Astrocyte (in vitro differentiated cells and primary cell): Measurements from ENCODE around the gene IL12RB2. TPM values are rescaled to one million over a fixed set of nuclear protein-coding genes. Genes with fewer than 3 reads are reported as not detected.

ENCODE experiments used
- DNase-seq: peaks from one replicate; pipeline ENCODE4 v3.0.0-alpha.2; 2010; ENCODE audit warnings: low read depth
- FAIRE-seq: peaks from 2 replicates; lab custom pipeline; 2011; peaks lifted over from hg19 to GRCh38; lab: Jason Lieb, UNC
- H2AFZ ChIP-seq: 2 replicates; pipeline ENCODE4 v1.6.0; 2012; ENCODE audit warnings: low read depth, low read length, inconsistent platforms
- H3K27ac ChIP-seq: 2 replicates; pipeline ENCODE4 v1.5.1; 2011; ENCODE audit warnings: low read depth, low read length, inconsistent platforms
- H3K27me3 ChIP-seq: 2 replicates; pipeline ENCODE4 v1.6.0; 2011; ENCODE audit warnings: low read length, inconsistent platforms; ENCODE audit not compliant: insufficient read depth
- H3K36me3 ChIP-seq: 2 replicates; pipeline ENCODE4 v1.5.1; 2011; ENCODE audit warnings: low read length, inconsistent platforms; ENCODE audit not compliant: insufficient read depth
- H3K4me1 ChIP-seq: 2 replicates; pipeline ENCODE4 v1.5.1; 2011; ENCODE audit warnings: low read length, inconsistent platforms; ENCODE audit not compliant: insufficient read depth
- H3K4me2 ChIP-seq: 2 replicates; pipeline ENCODE4 v1.6.0; 2012; ENCODE audit warnings: low read length, inconsistent platforms
- H3K4me3 ChIP-seq: 2 replicates; pipeline ENCODE4 v1.5.1; 2011; ENCODE audit warnings: low read depth, mild to moderate bottlenecking, low read length, inconsistent platforms; ENCODE audit not compliant: insufficient read depth
- H3K79me2 ChIP-seq: 2 replicates; pipeline ENCODE4 v1.6.0; 2012; ENCODE audit warnings: mild to moderate bottlenecking, low read length, inconsistent platforms; ENCODE audit not compliant: insufficient read depth
- H3K9ac ChIP-seq: 2 replicates; pipeline ENCODE4 v1.6.0; 2012; ENCODE audit warnings: mild to moderate bottlenecking, low read length, inconsistent platforms
- H3K9me3 ChIP-seq: 2 replicates; pipeline ENCODE4 v1.5.1; 2012; ENCODE audit warnings: low read depth, mild to moderate bottlenecking, low read length, inconsistent platforms; ENCODE audit not compliant: insufficient read depth
- H4K20me1 ChIP-seq: 2 replicates; pipeline ENCODE4 v1.6.0; 2012; ENCODE audit warnings: low read length, inconsistent platforms; ENCODE audit not compliant: insufficient read depth
- H3K27ac Mint-ChIP-seq: one replicate; pipeline ENCODE4 v1.8.0; 2021; ENCODE audit warnings: mild to moderate bottlenecking, mixed read lengths; ENCODE audit not compliant: unreplicated experiment
- H3K27me3 Mint-ChIP-seq: one replicate; pipeline ENCODE4 v1.8.0; 2021; ENCODE audit warnings: low read depth, mixed read lengths; ENCODE audit not compliant: unreplicated experiment
- H3K36me3 Mint-ChIP-seq: one replicate; pipeline ENCODE4 v1.8.0; 2021; ENCODE audit warnings: low read depth, mixed read lengths; ENCODE audit not compliant: unreplicated experiment
- H3K4me1 Mint-ChIP-seq: one replicate; pipeline ENCODE4 v1.8.0; 2021; ENCODE audit warnings: low read depth, mixed read lengths; ENCODE audit not compliant: unreplicated experiment
- H3K4me3 Mint-ChIP-seq: one replicate; pipeline ENCODE4 v1.8.0; 2021; ENCODE audit warnings: mild to moderate bottlenecking, moderate library complexity, mixed read lengths; ENCODE audit not compliant: unreplicated experiment
- H3K9me3 Mint-ChIP-seq: one replicate; pipeline ENCODE4 v1.8.0; 2021; ENCODE audit warnings: mild to moderate bottlenecking, mixed read lengths; ENCODE audit not compliant: unreplicated experiment
- EZH2 ChIP-seq: IDR thresholded peaks from 2 replicates; pipeline ENCODE4 v1.6.1; 2012; ENCODE audit warnings: mild to moderate bottlenecking, low read length, inconsistent platforms; ENCODE audit not compliant: insufficient read depth
- total RNA-seq: library from RNA; stranded (reverse); gene quantifications from 2 replicates; pipeline ENCODE4 v1.2.1, GENCODE V29; 2021
- TF ChIP-seq, protein P1 (sequence below): IDR thresholded peaks from 2 replicates; pipeline ENCODE4 v1.5.1; 2011; ENCODE audit warnings: low read depth, mild to moderate bottlenecking, inconsistent platforms, low read length, moderate library complexity; ENCODE audit not compliant: insufficient read depth

IL12RB2 gene
- total RNA-seq, 1 donor from 2014 or later, result 0.11 TPM

DNA sequence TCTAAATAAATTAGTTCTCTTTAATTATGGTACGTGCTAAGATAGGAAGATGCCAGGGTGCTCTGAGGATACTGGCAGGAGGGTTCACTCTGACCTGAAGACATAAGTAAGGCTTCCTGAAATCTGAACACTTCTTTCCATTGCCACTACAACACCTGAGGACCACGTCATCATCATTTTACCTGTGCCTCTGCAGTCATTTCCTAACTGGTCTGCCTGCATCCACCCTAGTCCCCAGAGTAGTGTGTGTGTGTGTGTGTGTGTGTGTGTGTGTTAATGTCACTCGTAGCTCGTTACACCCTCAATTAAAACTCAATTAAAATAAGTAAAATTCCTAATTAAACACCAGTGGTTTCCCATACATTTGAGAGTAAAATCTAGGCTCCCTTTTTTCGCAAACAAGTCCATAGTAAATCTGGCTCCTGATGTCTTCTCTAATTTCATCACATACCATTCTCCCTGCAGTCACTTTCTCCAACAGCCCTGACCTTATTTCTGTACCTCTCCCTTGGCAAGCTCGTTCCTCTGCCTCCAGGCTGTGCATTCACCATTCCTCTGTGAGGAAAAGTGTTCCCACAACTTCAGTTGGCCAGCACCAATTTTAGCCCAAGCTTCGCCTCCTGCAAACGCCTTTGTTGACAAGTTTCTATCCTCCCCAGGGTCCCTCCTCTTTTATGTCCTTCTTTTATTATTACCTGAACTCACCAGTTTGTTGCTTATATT lies 8.7 kb downstream of the IL12RB2 start:
- no peaks in the 10 kb centered on the region for H3K79me2 ChIP-seq
- H3K27me3 Mint-ChIP-seq, result peaks cover 2% of the 10 kb centered on the region
- no peaks in the 10 kb centered on the region for H3K27me3 ChIP-seq
- H3K9me3 Mint-ChIP-seq, result no peaks in the 10 kb centered on the region
- no peak for FAIRE-seq
- no peaks in the 10 kb centered on the region for H4K20me1 ChIP-seq
- H3K9ac ChIP-seq, result no peak overlapping the region
- no peak overlapping the region for H3K4me3 ChIP-seq
- H3K4me2 ChIP-seq, result no peak overlapping the region
- no peak for DNase-seq
- no peaks in the 10 kb centered on the region for H3K36me3 Mint-ChIP-seq
- no peak for TF ChIP-seq EZH2
- TF ChIP-seq, protein P1, sequence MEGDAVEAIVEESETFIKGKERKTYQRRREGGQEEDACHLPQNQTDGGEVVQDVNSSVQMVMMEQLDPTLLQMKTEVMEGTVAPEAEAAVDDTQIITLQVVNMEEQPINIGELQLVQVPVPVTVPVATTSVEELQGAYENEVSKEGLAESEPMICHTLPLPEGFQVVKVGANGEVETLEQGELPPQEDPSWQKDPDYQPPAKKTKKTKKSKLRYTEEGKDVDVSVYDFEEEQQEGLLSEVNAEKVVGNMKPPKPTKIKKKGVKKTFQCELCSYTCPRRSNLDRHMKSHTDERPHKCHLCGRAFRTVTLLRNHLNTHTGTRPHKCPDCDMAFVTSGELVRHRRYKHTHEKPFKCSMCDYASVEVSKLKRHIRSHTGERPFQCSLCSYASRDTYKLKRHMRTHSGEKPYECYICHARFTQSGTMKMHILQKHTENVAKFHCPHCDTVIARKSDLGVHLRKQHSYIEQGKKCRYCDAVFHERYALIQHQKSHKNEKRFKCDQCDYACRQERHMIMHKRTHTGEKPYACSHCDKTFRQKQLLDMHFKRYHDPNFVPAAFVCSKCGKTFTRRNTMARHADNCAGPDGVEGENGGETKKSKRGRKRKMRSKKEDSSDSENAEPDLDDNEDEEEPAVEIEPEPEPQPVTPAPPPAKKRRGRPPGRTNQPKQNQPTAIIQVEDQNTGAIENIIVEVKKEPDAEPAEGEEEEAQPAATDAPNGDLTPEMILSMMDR, result no peak
- H3K27ac ChIP-seq, result no peak overlapping the region
- H3K4me1 Mint-ChIP-seq, result no peaks in the 10 kb centered on the region
- H2AFZ ChIP-seq, result no peak overlapping the region
- H3K4me3 Mint-ChIP-seq, result no peak overlapping the region
- no peaks in the 10 kb centered on the region for H3K9me3 ChIP-seq
- no peak overlapping the region for H3K27ac Mint-ChIP-seq
- no peaks in the 10 kb centered on the region for H3K4me1 ChIP-seq
- H3K36me3 ChIP-seq, result no peaks in the 10 kb centered on the region

- H3K79me2 ChIP-seq, result no peaks in the 10 kb centered on the region
- H3K4me2 ChIP-seq, result no peak overlapping the region
- Mint-ChIP-seq H3K36me3 (no peaks in the 10 kb centered on the region), H3K27ac (no peak overlapping the region), H3K9me3 (no peaks in the 10 kb centered on the region), H3K4me1 (no peaks in the 10 kb centered on the region), H3K27me3 (peaks cover 2% of the 10 kb centered on the region), H3K4me3 (no peak overlapping the region)
- H2AFZ ChIP-seq, result no peak overlapping the region
- no peaks in the 10 kb centered on the region for H3K36me3 ChIP-seq
- TF ChIP-seq, protein P1, result no peak
- no peak for TF ChIP-seq EZH2
- no peaks in the 10 kb centered on the region for H4K20me1 ChIP-seq
- H3K4me1 ChIP-seq, result no peaks in the 10 kb centered on the region
- H3K9ac ChIP-seq, result no peak overlapping the region
- FAIRE-seq (no peak), DNase-seq (no peak)
- no peak overlapping the region for H3K4me3 ChIP-seq
- H3K27me3 ChIP-seq, result no peaks in the 10 kb centered on the region
- H3K27ac ChIP-seq, result no peak overlapping the region
- H3K9me3 ChIP-seq, result no peaks in the 10 kb centered on the region
Observed at GRCh38 chr1:67316918-67317317, 9.2 kb downstream of the IL12RB2 start.

DNA sequence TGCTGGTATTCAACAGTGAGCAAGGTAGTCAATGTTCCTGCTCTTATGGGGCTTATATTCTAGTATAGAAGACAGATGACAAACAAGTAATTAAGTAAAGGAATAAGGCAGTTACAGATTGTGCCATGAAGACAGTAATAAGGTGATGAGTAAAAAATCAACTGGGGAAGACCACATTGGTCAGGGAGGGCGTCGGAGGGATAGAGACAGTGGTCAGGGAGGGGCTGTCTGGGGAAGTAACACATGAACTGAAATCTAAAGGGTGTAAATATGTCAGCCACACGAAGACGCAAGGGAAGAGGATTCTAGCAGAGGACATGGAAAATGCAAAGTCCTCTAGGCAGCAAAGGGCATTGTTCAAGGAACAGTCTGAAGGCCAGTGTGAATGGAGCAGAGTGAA lies 10.1 kb downstream of the IL12RB2 start:
- Histone ChIP-seq H3K4me1 (no peaks in the 10 kb centered on the region), H3K79me2 (no peaks in the 10 kb centered on the region), H4K20me1 (no peaks in the 10 kb centered on the region), H3K4me2 (no peak overlapping the region), H3K27me3 (no peaks in the 10 kb centered on the region), H3K4me3 (no peak overlapping the region), H3K9ac (no peak overlapping the region), H3K9me3 (no peaks in the 10 kb centered on the region), H2AFZ (no peak overlapping the region), H3K27ac (no peak overlapping the region), H3K36me3 (no peaks in the 10 kb centered on the region)
- FAIRE-seq (no peak), DNase-seq (no peak)
- peaks cover 7% of the 10 kb centered on the region for H3K27me3 Mint-ChIP-seq
- H3K36me3 Mint-ChIP-seq, result no peaks in the 10 kb centered on the region
- no peak overlapping the region for H3K27ac Mint-ChIP-seq
- H3K4me1 Mint-ChIP-seq, result no peaks in the 10 kb centered on the region
- H3K4me3 Mint-ChIP-seq, result no peak overlapping the region
- H3K9me3 Mint-ChIP-seq, result no peaks in the 10 kb centered on the region
- TF ChIP-seq, protein P1, result no peak
- TF ChIP-seq EZH2, result no peak
